Measurements from ENCODE around the gene COPS3. TPM values are rescaled to one million over a fixed set of nuclear protein-coding genes. Genes with fewer than 3 reads are reported as not detected.

The COPS3 gene
- polyA plus RNA-seq, 1 donor from 2014 or later = 213 TPM

GRCh38 chr17:17206124-17206912 lies 74.7 kb downstream of the COPS3 start, which contains the start of gene PLD6:
Gene PLD6, minus strand, starts transcription at chr17:17206333. Its CDS starts 47 bp downstream, at chr17:17206286.
- H3K27ac ChIP-seq (ENCODE audit: low read length) = no peak within 1 kb of the TSS
- no peaks in the 10 kb centered on the region for H3K9me3 ChIP-seq (ENCODE audit: low read length)
- no peak within 1 kb of the TSS for H3K4me3 ChIP-seq (ENCODE audit: low read length)
- no peaks in the 10 kb centered on the region for H3F3A ChIP-seq (ENCODE audit: insufficient read depth, low read length, poor library complexity, severe bottlenecking)
- no peak for TF ChIP-seq EZH2 (IDR thresholded peaks at IDR 0.05; ENCODE audit: borderline replicate concordance, insufficient read depth, low read length, poor library complexity, severe bottlenecking)
- no peak within 1 kb of the TSS for H3K4me2 ChIP-seq (ENCODE audit: low read length)
- no peak within 1 kb of the TSS for H3K9ac ChIP-seq (ENCODE audit: low read length)
- no peaks in the 10 kb centered on the region for H3K27me3 ChIP-seq (ENCODE audit: insufficient read depth, low read depth, low read length)
- H4K20me1 ChIP-seq (ENCODE audit: insufficient read depth) = no peaks in the 10 kb centered on the region
- no peaks in the 10 kb centered on the region for H3K9me2 ChIP-seq (ENCODE audit: insufficient read depth, low read length)
- no peak within 1 kb of the TSS for H2AFZ ChIP-seq (ENCODE audit: low read depth, low read length)
- H3K36me3 ChIP-seq (ENCODE audit: insufficient read depth, low read length) = no peaks in the 10 kb centered on the region
- no peaks in the 10 kb centered on the region for H3K79me2 ChIP-seq (replicated peaks; ENCODE audit: insufficient read depth, low read length)

DNA sequence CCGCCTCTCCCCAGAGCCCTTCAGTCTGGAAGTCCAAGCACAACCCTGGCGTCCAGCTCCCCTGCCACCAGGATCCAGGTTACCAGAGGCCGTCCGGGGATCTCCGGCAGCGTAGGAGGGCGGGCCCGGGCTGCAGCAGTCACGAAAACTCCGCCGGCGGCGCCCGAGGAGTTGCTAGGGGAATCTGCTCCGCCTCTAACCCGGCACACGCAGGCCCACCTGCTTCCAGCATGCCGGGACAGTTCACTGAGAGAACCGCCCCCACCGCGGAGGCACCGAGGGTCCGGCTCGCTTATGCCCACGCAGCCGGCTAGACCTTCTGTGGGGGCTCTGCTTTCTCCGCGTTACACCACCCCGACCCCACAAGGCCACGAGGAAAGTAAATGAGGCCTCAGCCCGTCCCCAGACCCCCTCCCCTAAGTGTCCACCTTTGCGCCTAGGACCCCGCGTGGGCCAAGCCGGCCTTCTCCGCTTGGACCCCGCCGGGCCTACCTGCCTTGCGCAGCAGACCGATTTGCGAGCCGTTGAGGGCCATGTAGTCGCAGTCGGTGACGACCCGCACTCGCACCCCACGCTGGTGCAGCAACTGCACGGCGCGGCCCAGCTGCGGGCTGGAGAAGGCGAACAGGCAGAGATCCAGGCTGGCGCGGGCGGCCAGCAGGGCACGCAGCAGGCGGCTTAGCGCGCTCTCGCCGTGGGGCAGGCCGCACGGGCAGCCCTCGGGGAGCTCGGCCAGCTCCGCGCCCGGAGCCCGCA lies 75.5 kb downstream of the COPS3 start:
- no peak for TF ChIP-seq POLR2AphosphoS5 (IDR thresholded peaks at IDR 0.05)
- no peak for TF ChIP-seq EZH2 (IDR thresholded peaks at IDR 0.05; ENCODE audit: borderline replicate concordance, insufficient read depth, low read length, poor library complexity, severe bottlenecking)
- TF ChIP-seq CTCF (IDR thresholded peaks at IDR 0.05; ENCODE audit: poor library complexity, severe bottlenecking) = no peak
- no peak for TF ChIP-seq RAD21 (conservative IDR thresholded peaks at IDR 0.05)
- no peak for TF ChIP-seq EP300 (conservative IDR thresholded peaks at IDR 0.05; ENCODE audit: poor library complexity, severe bottlenecking)
- no peak for TF ChIP-seq TAF1 (IDR thresholded peaks at IDR 0.05; ENCODE audit: low read depth)
- no peak for TF ChIP-seq SMC3 (conservative IDR thresholded peaks at IDR 0.05; ENCODE audit: poor library complexity)
- TF ChIP-seq, protein P1, sequence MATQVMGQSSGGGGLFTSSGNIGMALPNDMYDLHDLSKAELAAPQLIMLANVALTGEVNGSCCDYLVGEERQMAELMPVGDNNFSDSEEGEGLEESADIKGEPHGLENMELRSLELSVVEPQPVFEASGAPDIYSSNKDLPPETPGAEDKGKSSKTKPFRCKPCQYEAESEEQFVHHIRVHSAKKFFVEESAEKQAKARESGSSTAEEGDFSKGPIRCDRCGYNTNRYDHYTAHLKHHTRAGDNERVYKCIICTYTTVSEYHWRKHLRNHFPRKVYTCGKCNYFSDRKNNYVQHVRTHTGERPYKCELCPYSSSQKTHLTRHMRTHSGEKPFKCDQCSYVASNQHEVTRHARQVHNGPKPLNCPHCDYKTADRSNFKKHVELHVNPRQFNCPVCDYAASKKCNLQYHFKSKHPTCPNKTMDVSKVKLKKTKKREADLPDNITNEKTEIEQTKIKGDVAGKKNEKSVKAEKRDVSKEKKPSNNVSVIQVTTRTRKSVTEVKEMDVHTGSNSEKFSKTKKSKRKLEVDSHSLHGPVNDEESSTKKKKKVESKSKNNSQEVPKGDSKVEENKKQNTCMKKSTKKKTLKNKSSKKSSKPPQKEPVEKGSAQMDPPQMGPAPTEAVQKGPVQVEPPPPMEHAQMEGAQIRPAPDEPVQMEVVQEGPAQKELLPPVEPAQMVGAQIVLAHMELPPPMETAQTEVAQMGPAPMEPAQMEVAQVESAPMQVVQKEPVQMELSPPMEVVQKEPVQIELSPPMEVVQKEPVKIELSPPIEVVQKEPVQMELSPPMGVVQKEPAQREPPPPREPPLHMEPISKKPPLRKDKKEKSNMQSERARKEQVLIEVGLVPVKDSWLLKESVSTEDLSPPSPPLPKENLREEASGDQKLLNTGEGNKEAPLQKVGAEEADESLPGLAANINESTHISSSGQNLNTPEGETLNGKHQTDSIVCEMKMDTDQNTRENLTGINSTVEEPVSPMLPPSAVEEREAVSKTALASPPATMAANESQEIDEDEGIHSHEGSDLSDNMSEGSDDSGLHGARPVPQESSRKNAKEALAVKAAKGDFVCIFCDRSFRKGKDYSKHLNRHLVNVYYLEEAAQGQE (IDR thresholded peaks at IDR 0.05; ENCODE audit: borderline replicate concordance) = no peak
- TF ChIP-seq MXI1 (conservative IDR thresholded peaks at IDR 0.05; ENCODE audit: poor library complexity, severe bottlenecking) = no peak
- Histone ChIP-seq H3K36me3 (ENCODE audit: insufficient read depth, low read length) (no peaks in the 10 kb centered on the region), H3F3A (ENCODE audit: insufficient read depth, low read length, poor library complexity, severe bottlenecking) (no peaks in the 10 kb centered on the region), H3K4me2 (ENCODE audit: low read length) (no peak overlapping the region), H3K27me3 (ENCODE audit: insufficient read depth, low read depth, low read length) (no peaks in the 10 kb centered on the region), H3K79me2 (replicated peaks; ENCODE audit: insufficient read depth, low read length) (no peaks in the 10 kb centered on the region), H3K9ac (ENCODE audit: low read length) (no peak overlapping the region), H3K4me3 (ENCODE audit: low read length) (no peak overlapping the region), H2AFZ (ENCODE audit: low read depth, low read length) (no peak overlapping the region), H4K20me1 (ENCODE audit: insufficient read depth) (no peaks in the 10 kb centered on the region), H3K27ac (ENCODE audit: low read length) (no peak overlapping the region), H3K9me2 (ENCODE audit: insufficient read depth, low read length) (no peaks in the 10 kb centered on the region), H3K9me3 (ENCODE audit: low read length) (no peaks in the 10 kb centered on the region)
